Left kidney (tissue), 8 donors: ENCODE results near the gene CAPN7. TPM values are rescaled to one million over a fixed set of nuclear protein-coding genes. Genes with fewer than 3 reads are reported as not detected.
"Not testable (repeated sequence)": the region's sequence is repeated elsewhere in the genome, so short reads cannot be mapped to it uniquely, and the experiment has no call there.

Source experiments
- DNase-seq: peaks from one replicate; pipeline ENCODE4 v3.0.0-alpha.2; 2013
- long read RNA-seq, 8 donors: transcript quantifications; one replicate each; lab custom pipeline, GENCODE V29; 2026
- polyA plus RNA-seq: library from polyadenylated mRNA; unstranded; fragments of 120-200 nt; gene quantifications from one replicate; pipeline ENCODE4 v1.2.1, GENCODE V29; 2013; ENCODE audit not compliant: insufficient read length

CAPN7 gene
- polyA plus RNA-seq, result 59.9 TPM
- long read RNA-seq, donor 1, full-length matches to known transcripts, result 5 of 19 reads
- long read RNA-seq, donor 1, partial matches to known transcripts, result 14 of 19 reads
- long read RNA-seq, donor 1, other reads (novel, unspliced or antisense), result 0 of 19 reads
- long read RNA-seq, donor 2, full-length matches to known transcripts, result 12 of 12 reads
- long read RNA-seq, donor 2, partial matches to known transcripts, result 0 of 12 reads
- long read RNA-seq, donor 2, other reads (novel, unspliced or antisense), result 0 of 12 reads
- long read RNA-seq, donor 3, full-length matches to known transcripts, result 6 of 6 reads
- long read RNA-seq, donor 3, partial matches to known transcripts, result 0 of 6 reads
- long read RNA-seq, donor 3, other reads (novel, unspliced or antisense), result 0 of 6 reads
- long read RNA-seq, donor 4, result 0 reads
- long read RNA-seq, donor 5, full-length matches to known transcripts, result 7 of 17 reads
- long read RNA-seq, donor 5, partial matches to known transcripts, result 10 of 17 reads
- long read RNA-seq, donor 5, other reads (novel, unspliced or antisense), result 0 of 17 reads
- long read RNA-seq, donor 6, full-length matches to known transcripts, result 5 of 5 reads
- long read RNA-seq, donor 6, partial matches to known transcripts, result 0 of 5 reads
- long read RNA-seq, donor 6, other reads (novel, unspliced or antisense), result 0 of 5 reads
- long read RNA-seq, donor 7, full-length matches to known transcripts, result 9 of 14 reads
- long read RNA-seq, donor 7, partial matches to known transcripts, result 5 of 14 reads
- long read RNA-seq, donor 7, other reads (novel, unspliced or antisense), result 0 of 14 reads
- long read RNA-seq, donor 8, full-length matches to known transcripts, result 5 of 5 reads
- long read RNA-seq, donor 8, partial matches to known transcripts, result 0 of 5 reads
- long read RNA-seq, donor 8, other reads (novel, unspliced or antisense), result 0 of 5 reads

DNA sequence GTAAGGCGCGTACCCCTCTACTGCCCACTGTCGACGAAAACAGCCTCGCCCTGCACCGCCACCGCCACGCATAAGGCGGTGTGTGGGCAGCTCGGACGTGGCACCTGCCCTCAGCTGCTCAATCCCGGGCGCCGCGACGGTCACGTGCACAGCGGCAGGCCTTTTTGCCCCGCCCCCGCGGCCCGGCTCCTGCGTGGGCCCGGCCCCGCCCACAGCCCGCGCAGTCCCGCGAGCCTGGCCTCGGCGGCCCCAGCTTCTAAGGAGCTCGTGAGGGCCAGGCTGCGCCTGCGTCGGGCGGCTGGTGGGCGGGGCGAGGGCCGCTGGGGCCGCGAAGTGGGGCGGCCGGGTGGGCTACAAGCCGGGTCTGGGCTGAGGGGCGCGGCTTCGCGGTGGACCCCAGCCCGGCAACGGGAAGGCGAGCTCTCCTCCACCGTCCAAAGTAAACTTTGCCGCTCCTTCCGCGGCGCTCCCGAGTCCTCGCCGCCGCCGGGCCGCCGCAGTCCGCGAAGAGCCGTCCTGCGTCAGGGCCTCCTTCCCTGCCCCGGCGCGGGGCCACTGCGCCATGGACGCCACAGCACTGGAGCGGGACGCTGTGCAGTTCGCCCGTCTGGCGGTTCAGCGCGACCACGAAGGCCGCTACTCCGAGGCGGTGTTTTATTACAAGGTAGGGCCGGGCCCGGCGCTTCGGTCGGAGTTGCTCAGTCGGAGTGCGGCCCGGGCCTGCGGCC, at the start of gene CAPN7:
CAPN7 (plus strand) TSS at position 313 of the 728 bp plus-strand sequence; CDS start at position 563, 250 bp downstream.
- DNase-seq, result peak; percentile 92

DNA sequence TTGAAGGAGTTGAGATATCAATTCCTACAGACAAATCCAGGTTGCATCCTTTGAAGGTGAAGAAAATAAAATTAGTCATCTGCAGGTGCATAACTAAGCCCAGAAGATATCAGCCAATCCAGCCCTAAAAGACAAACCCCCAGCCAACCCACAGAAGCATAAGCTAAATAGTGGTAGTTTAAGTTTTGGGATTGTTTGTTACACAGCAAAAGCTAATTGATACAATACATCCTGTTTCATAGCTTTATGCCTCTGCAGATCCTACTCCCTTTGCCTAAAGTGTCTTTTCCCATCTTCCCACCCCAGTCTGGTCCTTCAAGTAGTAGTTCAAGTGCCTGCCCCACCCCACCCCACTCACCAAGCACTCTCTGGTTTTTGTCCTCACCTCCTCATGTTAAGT, 48.6 kb upstream of the CAPN7 start:
- DNase-seq, result no peak

DNA sequence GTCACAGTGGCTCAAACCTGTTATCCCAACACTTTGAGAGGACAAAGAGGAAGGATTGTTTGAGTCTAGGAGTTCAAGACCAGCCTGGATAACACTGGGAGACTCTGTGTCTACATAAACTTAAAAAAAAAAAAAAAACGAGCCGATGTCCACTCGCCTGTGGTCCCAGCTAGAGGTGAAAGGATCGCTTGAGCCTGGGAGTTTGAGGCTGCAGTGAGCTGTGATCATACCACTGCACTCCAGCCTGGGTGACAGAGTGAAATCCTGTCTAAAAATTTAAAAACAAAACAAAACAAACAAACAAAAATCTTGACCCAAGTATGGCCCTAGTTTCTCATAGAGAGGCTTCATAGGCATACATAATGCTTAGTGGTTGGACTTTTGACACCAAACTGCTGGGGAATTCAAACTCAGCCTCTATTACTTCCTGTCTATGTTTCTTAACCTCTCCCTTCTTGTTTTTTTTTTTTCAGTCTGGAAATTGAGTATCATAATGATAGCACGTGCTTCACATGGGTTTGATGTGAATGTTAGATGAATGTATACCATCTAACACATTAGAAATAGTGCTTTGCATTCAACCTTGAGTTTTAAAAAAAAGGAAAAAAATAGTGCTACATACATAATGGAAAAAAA, 46.4 kb upstream of the CAPN7 start:
- DNase-seq, result no peak

DNA sequence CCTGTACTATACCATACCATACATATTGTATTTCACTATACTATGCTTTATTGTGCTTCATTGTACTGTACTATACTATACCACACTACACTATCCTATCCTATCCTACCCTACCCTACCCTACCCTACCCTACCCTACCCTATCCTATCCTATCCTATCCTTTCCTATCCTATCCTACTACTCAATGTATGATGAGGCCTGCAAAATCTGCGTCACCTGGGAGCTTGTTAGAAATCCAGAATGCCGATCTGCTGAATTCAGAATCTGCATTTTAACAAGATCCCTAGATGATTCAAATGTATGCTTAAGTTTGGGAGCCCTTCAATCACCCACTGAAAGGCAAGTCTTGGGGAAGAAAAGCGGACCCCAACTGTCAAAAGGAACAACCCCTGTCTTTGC, 45.4 kb upstream of the CAPN7 start:
- DNase-seq, result no peak

DNA sequence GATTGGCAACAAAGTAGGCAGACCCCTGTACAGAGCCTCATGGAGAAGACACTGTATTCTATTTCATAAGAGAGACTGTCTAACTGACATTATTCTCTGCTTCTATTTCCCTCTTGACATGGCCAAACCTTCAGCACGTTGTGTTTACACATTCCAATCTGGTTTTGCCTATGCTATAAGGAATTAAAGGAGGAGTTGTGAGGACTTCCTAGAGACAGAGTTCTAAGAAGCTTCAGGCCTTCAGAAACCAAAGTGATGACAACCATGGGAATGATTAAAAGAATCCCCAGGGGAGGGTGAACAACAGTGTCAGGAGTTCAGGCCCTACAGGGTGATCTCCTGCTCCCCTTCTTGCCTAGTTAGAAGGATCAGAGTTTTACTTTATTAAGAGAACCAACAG, 44.9 kb upstream of the CAPN7 start:
- DNase-seq, result no peak

DNA sequence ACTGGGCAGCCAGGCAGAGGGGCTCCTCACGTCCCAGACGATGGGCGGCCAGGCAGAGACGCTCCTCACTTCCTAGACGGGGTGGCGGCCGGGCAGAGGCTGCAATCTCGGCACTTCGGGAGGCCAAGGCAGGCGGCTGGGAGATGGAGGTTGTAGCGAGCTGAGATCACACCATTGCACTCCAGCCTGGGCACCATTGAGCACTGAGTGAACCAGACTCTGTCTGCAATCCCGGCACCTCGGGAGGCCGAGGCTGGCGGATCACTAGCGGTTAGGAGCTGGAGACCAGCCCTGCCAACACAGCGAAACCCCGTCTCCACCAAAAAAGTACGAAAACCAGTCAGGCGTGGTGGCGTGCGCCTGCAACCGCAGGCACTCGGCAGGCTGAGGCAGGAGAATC, 42.4 kb upstream of the CAPN7 start:
- not testable (repeated sequence) for DNase-seq

DNA sequence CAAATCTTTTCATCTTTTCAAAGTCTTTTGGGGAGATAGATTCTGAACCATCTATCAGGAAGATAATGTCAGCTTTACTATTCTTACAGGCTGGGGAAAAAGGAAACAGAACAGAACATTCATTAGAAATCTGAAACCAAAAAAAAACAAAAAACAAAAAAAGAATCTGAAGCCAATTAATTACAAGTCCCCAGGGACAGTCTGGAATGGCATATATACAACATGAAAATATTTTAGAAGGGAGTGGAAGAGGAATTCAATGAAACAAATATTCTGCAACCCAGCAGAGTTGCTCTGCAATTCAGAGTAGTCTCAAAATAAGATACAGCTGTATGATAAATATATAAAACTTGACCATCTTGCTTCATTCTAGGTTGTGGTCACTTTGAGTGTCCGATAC, 41.7 kb upstream of the CAPN7 start:
- peak; percentile 69 for DNase-seq

DNA sequence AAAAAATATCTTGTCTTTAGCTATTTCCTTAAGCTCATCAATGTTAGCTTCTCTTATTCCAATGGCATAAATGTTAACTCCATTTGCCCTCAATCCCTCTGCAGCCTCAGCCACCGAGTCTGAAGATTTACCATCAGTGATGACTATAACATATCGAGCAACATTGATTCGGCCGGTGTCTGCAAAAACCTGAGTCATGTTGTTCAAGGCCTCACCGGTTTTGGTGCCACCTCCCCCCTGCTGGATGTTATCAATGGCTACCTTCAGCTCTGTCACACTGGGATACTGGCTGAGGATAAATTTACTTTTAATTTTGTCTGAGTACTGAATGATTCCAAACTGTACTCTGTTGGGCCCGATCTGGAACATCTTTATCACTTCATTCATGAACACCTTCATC, 41.0 kb upstream of the CAPN7 start:
- DNase-seq, result no peak

DNA sequence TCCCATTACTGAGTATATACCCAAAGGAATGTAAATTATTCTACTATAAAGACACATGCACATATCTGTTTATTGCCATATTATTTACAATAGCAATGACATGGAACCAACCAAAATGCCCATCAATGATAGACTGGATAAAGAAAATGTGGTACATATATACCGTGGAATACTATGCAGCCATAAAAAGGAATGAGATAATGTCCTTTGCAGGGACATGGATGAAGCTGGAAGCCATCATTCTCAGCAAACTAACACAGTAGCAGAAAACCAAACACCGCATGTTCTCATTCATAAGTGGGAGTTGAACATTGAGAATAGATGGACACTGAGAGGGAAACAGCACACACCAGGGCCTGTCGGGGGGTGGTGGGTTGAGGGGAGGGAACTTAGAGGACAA, 39.7 kb upstream of the CAPN7 start:
- not testable (repeated sequence) for DNase-seq

DNA sequence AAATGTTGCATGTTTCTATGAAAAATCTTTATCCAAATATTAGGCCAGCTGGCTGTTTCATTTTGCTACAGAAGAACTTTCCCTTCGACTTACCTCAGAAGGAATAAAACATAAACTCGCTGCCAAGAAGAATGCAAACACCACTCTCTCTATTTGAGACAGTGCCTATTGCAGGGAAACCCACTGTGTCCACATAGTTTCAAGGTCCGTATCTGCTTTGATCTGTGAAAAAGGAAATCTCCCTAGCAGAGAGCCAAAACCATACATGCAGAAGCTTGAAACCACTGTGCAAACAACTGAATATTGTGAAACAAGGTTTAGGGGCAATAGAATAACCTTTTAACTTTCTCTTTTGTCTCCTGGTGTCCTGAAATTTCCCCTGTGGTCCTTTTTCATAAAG, 35.0 kb upstream of the CAPN7 start:
- DNase-seq, result no peak

DNA sequence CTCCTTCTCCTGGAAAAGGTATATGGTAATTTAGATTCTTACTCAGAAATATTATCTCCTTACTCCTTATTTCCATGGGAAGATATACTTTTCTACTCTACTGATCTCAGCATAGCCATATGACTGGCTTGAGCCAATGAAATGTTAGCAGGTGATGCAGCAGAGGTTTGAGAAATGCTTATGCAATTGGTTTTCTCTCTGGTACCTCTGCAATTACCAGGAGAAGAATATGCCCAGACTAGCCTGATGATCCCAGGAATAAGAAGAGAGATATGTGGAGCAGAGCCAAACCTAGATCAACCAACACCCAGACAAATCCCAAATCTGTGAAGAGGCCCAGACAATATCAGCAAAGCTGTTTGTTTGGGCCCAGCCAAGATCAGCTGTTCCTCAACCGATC, 33.2 kb upstream of the CAPN7 start:
- DNase-seq, result no peak

DNA sequence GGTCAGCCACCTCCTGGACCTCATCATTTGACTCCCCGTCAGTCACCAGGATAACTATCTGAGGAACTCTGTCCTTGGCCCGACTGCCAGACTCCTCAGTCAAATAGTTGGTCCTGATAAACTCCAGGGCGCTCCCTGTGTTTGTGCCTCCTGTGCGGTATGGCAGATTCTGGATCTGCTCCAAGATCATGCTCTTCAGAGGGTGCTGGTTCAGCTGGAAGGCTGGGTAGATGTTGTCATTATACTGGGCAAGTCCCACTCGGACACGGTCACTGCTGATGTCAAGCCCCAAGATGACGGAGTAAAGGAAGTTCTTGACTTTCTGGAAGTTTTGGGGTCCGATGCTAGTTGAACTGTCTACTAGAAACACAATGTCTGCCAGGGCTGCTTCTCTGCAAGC, 31.1 kb upstream of the CAPN7 start:
- no peak for DNase-seq

DNA sequence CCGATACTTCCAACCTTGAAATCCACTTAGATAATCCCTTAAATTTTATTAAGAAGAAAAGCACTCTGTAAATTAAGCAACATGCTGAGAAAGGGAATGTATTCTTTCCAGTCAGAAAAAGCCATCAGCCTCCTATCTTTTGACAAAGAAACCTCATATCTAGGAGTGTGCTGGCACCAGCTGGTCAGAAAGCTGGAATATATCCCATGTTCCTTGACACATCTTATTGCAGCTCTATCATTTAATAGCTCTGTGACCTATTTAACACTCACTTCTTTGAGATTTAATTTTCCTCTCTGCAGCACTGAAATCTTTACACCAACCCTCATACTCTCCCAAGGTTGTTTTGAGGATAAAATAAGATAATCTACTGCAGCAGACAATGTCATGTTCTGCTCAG, 30.4 kb upstream of the CAPN7 start:
- no peak for DNase-seq

DNA sequence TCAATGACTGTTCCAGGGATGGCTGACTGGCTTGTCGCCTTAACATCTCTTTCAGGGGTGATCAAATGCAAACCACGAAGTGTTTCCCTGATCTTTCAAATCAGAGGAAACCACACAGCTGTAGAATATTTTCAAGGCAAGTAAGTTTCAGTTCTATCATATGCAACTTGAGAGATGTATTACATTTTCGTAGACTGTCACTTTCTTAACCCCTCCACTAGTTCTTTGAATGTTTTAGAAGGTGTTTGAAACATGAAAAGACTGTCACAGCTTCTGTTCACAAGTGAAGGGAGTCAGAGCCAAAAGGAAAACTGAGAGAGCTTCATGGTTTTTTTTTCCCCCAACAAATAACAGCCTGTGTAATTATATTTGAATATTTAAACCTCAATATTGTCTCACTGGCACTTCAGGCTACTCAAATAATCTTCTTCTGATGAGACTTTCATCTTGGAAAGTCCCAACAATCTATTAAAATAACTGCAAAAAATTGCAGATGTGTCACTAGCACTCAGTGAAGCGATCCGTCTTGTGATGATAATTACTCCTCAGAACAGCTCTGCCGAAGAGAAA, 25.9 kb upstream of the CAPN7 start:
- DNase-seq, result no peak

DNA sequence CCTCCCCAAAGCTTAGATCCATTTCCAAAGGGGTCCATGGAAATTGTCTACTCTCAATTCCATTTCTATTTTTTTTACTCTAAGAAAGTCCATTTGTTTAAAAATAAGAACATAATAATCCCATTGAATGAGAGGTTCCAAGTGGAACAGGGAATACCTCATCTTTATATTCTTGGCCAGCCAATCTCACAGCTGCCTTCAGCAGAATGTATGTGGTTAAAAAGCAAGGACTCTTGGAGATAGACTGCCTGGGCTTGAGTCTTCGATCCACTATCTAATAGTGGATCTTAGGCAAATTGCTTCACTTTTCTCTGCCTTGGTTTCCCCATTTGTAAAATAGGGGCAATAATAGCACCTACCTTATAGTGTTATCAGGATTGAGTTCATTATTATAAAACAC, 24.5 kb upstream of the CAPN7 start:
- no peak for DNase-seq

DNA sequence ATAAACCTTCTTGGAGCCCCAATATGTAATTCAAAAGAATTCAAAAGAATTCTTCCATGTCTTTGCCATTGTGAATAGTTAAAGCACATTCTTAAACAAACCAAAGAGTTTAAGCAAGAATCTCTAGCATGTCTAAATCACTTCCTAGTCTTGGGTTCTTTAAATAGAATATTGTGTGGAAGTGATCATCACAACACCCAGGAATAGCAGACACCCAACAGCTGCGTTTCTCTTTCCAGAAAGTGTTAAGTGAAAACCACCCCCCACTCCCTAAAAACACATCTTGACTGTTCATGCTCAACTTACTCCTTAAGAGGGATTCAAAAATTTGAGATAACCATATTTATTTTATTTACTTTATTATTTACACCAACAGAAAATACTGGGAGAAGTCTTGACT, 24.1 kb upstream of the CAPN7 start:
- no peak for DNase-seq

DNA sequence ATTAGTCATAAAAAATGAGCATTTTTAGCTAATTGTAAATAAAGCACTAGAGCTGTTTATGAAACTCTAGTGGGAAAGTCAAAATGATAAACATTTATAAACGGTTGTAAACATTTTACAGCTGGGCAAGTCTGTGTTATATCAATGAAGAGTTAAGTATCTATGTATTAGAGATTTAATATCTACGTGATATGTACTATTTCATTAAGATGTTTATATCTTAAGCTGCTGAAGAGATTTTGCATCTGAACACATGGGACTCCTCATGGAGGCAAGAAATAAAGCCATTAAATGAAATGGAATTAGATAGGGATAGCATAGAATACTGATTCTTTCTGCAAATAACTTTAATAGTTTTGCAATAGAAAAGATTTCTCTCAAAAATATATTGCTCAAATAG, 23.0 kb upstream of the CAPN7 start:
- DNase-seq, result no peak

DNA sequence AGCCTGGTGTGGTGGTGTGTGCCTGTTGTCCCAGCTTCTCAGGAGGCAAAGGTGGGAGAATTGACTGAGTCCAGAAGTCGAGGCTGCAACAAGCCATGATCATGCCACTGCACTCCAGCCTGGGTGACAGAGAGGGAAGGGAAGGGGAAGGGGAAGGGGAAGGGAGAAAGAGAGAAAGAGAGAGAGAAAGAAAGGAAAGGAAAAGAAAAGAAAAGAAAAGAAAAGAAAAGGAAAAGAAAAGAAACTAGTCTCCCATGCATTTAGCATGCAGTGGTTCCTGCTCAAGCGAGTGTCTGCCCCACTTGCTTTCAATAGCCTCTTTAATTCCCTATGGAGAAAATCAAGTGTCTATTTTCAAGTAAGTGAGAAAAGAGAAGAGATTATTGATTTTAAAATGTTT, 20.6 kb upstream of the CAPN7 start:
- no peak for DNase-seq

DNA sequence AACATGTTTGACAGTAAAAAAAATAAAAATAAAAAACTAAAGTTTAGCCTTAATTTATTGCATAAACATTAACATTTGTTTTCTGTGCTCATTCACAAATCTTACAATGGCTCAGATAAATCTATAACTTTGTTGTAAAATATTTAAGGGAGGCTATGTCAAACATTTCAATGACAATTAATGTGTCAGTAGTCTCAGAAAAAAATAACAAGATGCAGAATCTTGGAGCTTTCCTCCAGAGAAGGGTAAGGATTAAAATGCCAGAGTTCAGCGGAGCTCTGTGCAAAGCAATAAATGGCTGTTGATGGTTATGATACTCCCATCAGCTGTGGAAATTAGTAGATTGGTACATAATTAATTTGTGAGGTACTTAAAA, 20.0 kb upstream of the CAPN7 start:
- no peak for DNase-seq

DNA sequence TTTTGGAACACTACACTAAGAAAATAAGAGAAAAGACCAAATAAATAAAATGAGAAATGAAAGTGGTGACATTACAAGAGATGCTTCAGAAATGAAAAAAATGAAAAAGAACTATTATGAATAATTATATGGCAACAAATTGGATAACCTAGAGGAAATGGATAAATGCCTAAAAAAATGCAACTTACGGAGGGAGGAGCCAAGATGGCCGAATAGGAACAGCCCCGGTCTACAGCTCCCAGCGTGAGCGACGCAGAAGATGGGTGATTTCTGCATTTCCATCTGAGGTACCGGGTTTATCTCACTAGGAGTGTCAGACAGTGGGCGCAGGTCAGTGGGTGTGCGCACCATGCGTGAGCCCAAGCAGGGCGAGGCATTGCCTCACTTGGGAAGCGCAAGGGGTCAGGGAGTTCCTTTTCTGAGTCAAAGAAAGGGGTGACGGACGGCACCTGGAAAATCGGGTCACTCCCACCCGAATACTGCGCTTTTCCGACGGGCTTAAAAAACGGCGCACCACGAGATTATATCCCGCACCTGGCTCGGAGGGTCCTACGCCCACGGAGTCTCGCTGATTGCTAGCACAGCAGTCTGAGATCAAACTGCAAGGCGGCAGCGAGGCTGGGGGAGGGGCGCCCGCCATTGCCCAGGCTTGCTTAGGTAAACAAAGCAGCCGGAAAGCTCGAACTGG, 19.4 kb upstream of the CAPN7 start:
- DNase-seq, result not testable (repeated sequence)
